CD4-positive, alpha-beta T cell treated with Interleukin-2 at 100 ng/mL for 4 hours (primary cell): Measurements from ENCODE around the gene KAT7.

Experiments
- DNase-seq: peaks from one replicate; pipeline ENCODE4 v3.0.0-alpha.2; 2020; ENCODE audit warnings: low spot score

Gene KAT7

DNA sequence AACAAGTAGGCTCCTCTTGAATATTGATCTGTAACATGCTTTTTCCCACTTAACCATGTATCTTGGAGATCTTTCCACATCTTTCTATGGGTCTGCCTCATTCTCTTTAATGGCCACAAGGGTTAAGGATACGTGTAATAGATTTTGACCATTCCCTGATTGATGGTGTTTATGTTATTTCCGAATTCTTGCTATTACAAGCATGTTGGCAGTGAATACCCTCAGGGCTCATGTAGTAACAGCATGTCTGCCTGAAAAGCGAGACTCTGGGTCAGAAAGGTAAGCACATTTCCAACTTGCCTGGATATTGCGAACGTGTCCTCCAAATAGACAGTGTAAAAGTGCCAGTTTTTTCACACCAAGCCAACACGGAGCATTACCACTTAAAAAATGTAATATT is 54.4 kb downstream of the KAT7 start:
- no peak for DNase-seq

- DNase-seq: peak; percentile 31
These were observed 55.4 kb downstream of the KAT7 start for GRCh38 chr17:49843774-49844350.

DNA sequence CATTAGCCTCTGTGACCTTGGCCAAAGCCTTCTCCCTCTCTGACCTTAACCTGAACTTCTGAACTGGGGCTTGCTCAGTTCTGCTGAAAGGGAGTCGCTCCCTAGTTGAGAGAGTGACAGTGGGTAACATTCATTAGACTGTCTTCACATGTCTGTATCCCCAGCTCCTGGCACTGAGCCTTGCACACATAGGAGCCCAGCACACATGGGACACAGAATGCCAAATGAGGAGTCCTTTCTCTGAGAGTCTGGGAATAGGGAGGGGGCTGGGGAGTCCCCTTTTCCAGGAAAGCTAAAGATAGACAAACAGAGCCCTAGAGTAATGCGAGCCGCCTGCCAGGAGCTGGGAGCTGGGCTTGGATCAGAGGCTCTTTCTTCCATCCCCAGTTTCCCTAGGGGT is 56.8 kb downstream of the KAT7 start:
- DNase-seq: no peak

DNA sequence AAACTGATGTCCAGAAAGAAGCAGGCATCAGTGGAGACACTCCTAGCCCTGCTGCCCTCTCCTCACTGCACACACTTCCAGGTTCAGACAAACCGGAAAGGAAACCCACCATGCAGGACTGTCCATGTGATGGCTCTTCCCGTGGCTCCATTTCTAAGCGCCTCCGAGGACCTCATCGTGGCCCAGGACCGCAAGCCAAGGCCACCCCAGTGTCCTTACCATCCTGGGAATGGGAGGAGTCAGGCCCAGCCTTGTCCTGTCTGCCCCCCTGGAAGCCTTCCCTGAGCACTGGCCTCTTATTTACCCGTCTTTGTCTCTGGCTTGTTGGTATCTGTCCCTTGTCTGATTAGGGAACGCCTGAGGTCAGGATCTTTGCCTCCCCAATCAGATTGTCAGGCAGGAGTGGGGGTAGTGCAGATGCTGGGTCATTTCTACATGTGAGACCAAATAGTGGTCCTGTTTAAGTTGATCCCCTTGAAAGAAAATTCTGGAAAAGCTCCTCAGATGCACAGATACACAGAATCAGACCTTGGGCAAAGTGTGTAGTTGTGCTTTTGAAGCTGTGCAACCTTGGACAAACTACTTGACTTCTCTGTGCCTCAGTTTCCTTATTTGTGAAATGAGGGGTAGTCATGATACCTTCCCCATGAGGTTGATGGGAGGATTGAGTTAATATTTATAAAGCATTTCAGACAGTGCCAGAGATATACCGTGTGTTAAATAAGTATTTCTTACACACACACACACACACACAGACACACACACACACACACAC is 58.6 kb downstream of the KAT7 start:
- DNase-seq: no peak

- no peak for DNase-seq
These were observed 59.6 kb downstream of the KAT7 start, which contains the start of gene TAC4 for GRCh38 chr17:49848019-49848473. TAC4 (minus strand) TSS chr17:49848069; CDS start chr17:49848017, 52 bp downstream.

- DNase-seq: no peak
These were observed 60.3 kb downstream of the KAT7 start for GRCh38 chr17:49848739-49849138.

DNA sequence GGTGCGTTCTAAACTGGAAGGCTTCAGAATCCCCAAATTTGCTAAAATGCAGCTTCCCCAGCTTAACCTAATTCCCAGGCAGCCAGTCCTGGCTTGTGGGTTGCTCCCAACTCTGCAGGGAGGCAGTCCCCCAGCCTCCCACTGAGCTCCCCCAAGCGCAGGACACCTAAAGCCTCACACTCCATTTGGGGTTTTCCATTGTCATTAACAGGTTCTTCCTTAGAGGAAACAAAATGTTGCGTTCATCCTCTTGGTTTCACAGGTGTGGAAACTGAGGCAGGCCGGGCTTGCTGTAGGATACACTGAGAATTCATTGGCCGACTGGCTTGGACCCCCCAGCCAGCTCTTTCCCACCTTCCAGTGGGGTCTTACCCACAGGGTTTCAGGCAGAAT is 61.7 kb downstream of the KAT7 start:
- DNase-seq: no peak

- no peak for DNase-seq
These were observed 62.4 kb downstream of the KAT7 start for GRCh38 chr17:49850772-49851386.

GRCh38 chr17:49851387-49852291 is 63.2 kb downstream of the KAT7 start:
- DNase-seq: peak; percentile 66

DNA sequence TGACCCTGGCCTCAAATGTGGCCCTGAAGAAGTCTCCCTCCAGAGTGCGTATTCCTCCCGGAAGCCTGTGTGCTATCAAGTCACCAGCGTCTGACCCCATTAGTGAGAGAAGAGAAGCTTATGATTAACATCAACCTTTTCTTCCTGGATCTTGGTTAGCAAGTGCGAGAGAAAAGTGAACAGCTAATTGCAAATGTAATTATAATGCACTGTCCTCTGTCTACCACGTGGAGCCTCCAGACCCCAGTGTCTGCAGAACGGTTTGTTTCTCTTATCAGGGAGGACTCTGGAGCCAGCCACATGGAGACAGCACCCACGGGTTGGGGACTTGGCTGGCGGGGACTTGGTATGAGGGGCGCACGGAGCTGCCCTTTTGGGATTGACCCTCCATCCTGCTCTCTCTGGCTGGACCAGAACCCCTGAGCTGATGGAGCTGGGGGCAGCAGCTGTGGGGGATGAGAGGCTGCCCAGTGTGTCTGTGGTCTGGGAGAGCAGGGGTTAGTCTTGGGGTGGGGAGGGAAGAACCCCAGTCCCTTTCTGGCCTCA is 65.1 kb downstream of the KAT7 start:
- no peak for DNase-seq

- DNase-seq: no peak
These were observed 65.6 kb downstream of the KAT7 start for GRCh38 chr17:49854126-49854525.

DNA sequence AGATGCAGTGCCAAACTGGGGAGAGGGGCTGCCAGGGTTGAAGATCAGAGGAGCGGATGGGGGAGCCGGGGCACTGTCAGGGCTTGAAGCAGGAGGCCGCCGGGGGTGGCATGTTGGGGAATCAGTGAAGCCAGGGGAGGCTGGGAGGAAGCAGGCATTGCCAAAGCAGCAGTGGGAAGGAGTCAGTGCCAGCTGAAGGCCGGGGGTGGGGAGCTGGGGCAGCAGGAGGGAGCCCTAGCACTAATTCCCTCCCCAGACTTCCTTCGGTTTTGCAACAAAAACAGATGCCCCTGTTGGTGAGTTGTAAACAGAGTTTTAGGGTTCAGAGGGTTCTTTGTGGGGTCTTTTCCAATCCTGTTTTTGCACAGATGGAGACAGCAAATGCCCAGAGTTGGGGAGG is 70.3 kb downstream of the KAT7 start:
- no peak for DNase-seq

DNA sequence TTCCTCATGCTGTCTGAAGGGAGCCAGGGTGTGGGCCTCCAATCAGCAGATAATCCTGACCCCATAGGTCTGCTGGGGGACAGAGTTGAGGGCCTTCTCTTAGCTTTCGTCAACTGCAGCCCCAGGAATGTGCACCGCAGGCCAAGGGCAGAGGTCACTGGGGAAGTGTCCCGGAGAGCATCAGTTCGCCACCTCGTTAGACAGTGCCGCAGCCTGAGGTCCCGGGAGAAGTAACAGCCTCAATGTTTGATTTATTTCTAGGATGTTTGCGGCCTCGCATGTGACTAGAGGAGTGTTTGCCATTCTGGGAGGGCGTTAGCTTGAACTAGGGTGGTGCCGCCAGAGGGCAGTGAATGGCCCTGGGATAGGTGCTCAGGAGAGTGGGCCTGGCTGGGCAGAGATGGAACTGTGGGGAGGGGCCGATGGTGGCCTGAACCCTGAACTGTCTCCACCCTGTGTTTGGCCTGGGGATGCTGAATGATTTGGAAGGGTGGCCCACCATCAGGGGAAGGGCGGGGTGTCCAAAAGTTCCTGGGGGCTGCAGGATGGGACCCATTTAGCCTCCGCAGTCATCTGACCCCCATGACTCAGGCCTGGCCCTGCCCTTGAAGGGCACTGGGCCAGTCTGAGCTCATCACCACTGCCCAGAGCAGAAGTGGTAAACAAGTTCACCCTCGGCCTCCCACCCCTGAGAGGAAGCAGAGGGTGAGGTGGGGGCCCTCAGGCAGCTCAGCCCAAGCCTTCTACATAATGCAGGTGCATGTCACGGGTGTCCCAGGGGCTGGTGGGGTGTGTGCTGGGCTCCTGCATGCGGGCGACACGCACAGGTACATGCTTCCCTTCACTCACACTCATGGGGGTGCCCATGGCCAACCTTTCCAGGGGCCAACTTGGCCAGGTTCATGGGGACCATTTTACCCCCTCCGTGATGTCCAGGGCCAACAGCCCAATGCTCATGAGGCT is 71.8 kb downstream of the KAT7 start:
- DNase-seq: no peak

- DNase-seq: peak; percentile 56
These were observed 72.8 kb downstream of the KAT7 start for GRCh38 chr17:49861150-49861884.

- no peak for DNase-seq
These were observed 74.4 kb downstream of the KAT7 start for GRCh38 chr17:49862781-49863331.

DNA sequence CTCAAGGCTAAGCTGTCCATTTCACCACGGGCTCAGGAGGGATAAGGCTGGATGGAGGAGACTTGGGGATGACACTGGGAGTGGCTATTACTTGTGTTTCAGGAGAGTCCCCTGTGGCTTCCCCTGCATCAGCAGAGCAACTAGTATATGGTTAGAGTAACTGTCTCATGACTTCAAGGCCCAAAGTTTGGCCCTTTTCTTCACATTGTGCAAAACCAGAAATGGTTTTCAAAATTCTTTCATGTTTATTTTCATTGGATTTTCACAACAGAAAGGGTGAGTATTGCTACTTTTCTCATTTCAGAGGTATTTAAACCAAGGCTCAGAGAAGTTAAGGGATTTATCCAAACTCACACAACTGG is 77.5 kb downstream of the KAT7 start:
- no peak for DNase-seq

GRCh38 chr17:49866882-49867413 is 78.5 kb downstream of the KAT7 start:
- DNase-seq: no peak

DNA sequence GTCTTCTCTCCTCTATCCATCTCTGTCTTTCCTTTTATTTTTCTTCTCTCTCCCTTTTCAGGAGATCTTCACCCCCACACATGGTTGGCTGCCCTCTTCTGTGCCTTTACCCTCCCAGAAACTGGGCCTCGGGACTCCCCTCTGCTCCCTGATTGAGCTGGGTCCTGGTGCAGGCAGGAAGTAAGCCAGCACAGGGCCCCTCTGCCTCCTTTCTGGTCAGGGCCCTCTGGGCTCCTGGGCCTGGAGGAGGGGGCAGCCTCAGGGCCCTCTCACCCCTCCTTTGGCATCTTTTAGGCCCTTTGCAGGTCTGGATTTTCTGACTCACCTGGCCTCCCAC is 80.5 kb downstream of the KAT7 start:
- DNase-seq: no peak

- no peak for DNase-seq
These were observed 81.8 kb downstream of the KAT7 start for GRCh38 chr17:49870298-49870697.

GRCh38 chr17:49871211-49871610 is 82.7 kb downstream of the KAT7 start:
- no peak for DNase-seq
